HCT116 (cell line): ENCODE results near the gene TFEB. TPM values are rescaled to one million over a fixed set of nuclear protein-coding genes. Genes with fewer than 3 reads are reported as not detected.

ENCODE experiments used
- ATAC-seq: fragments of 200-7000 bp; cut with Tn5 transposase; 2 replicates; pipeline ENCODE4 v1.9.1; 2020; ENCODE audit warnings: mild to moderate bottlenecking, moderate library complexity
- BruUV-seq: library from RNA; stranded (reverse); fragments of 400-500 nt; replicated peaks from 2 replicates; lab custom pipeline; 2021; lab: Mats Ljungman, UMichigan
- CTCF ChIA-PET: fragments of 300-600 bp; sonication (Branson Sonifier 250); formaldehyde crosslinking; loops from one replicate; lab custom pipeline; 2021; ENCODE audit warnings: antibody characterized with exemption; lab: Charles Lee
- POLR2A ChIA-PET: fragments of 300-600, 350-600 bp; sonication (Branson Sonifier 250); formaldehyde crosslinking; loops from one replicate; lab custom pipeline; 2021; ENCODE audit warnings: antibody characterized with exemption; lab: Charles Lee
- RAD21 ChIA-PET, 2 experiments: fragments of 300-600 bp; sonication (Branson Sonifier 250); formaldehyde crosslinking; loops; one replicate each; lab custom pipeline; 2023; ENCODE audit warnings: low total read pairs in 2 of 2; ENCODE audit not compliant: uncharacterized antibody in 2 of 2, unreplicated experiment in 2 of 2, low non-redundant PET in 1 of 2; lab: Charles Lee
- DNase-seq: peaks from one replicate; pipeline ENCODE4 v3.0.0-alpha.2; 2010; ENCODE audit warnings: low read depth, low spot score
- H2AFZ ChIP-seq: fragments of 200-600 bp; shearing (Covaris generic), sonication (generic); 2 replicates; pipeline ENCODE4 v1.6.1; 2017; ENCODE audit warnings: low read depth, mixed run types, mixed read lengths, antibody characterized with exemption, low read length; ENCODE audit not compliant: poor library complexity, severe bottlenecking
- H3K27ac ChIP-seq: 2 replicates; pipeline ENCODE4 v1.5.1; 2012; ENCODE audit warnings: low read depth, low read length
- H3K27me3 ChIP-seq: fragments of 200-600 bp; sonication (generic); 2 replicates; pipeline ENCODE4 v1.6.1; 2016; ENCODE audit warnings: mixed run types, low read length, mixed read lengths; ENCODE audit not compliant: insufficient read depth
- H3K36me3 ChIP-seq, 2 experiments: fragments of 200-500 bp in 1 of 2; fragments of 200-600 bp in 1 of 2; sonication (Bioruptor generic) in 1 of 2; sonication (generic) in 1 of 2; 2 replicates each; pipeline versions ENCODE4 v1.5.1 to v1.6.1; 2014 to 2016; ENCODE audit warnings: low read length in 2 of 2, inconsistent platforms in 1 of 2, mixed read lengths in 1 of 2, mixed run types in 1 of 2; ENCODE audit not compliant: insufficient read depth in 2 of 2, control insufficient read depth in 1 of 2
- H3K4me1 ChIP-seq, 2 experiments: fragments of 200-600 bp in 1 of 2; sonication (generic) in 1 of 2; 2 replicates each; pipeline versions ENCODE4 v1.5.1 to v1.6.1; 2012 to 2017; ENCODE audit warnings: low read length in 2 of 2, inconsistent platforms in 1 of 2, mild to moderate bottlenecking in 1 of 2, mixed read lengths in 1 of 2, mixed run types in 1 of 2, moderate library complexity in 1 of 2; ENCODE audit not compliant: insufficient read depth in 2 of 2, control insufficient read depth in 1 of 2
- H3K4me2 ChIP-seq: fragments of 200-600 bp; sonication (generic); 2 replicates; pipeline ENCODE4 v1.6.1; 2017; ENCODE audit warnings: mixed run types, low read length, mixed read lengths
- H3K4me3 ChIP-seq, 2 experiments: fragments of 200-600 bp in 1 of 2; sonication (generic) in 1 of 2; replicated peaks in 1 of 2; 2 replicates each; pipeline ENCODE4 v1.5.1; 2011 to 2016; ENCODE audit warnings: low read length in 2 of 2, control low read depth in 1 of 2, low read depth in 1 of 2, mild to moderate bottlenecking in 1 of 2, mixed read lengths in 1 of 2, mixed run types in 1 of 2
- H3K79me2 ChIP-seq: fragments of 200-600 bp; sonication (generic); 2 replicates; pipeline ENCODE4 v1.6.1; 2017; ENCODE audit warnings: mild to moderate bottlenecking, mixed run types, low read length, moderate library complexity, mixed read lengths; ENCODE audit not compliant: insufficient read depth
- H3K9ac ChIP-seq: fragments of 200-600 bp; sonication (generic); 2 replicates; pipeline ENCODE4 v1.6.1; 2016; ENCODE audit warnings: low read length, mixed read lengths
- H3K9me2 ChIP-seq: fragments of 200-600 bp; sonication (generic), shearing (Covaris generic); 2 replicates; pipeline ENCODE4 v1.6.1; 2017; ENCODE audit warnings: mixed run types, mild to moderate bottlenecking, moderate library complexity; ENCODE audit not compliant: insufficient read depth
- H3K9me3 ChIP-seq, 2 experiments: fragments of 200-500 bp in 1 of 2; fragments of 200-600 bp in 1 of 2; sonication (Bioruptor generic) in 1 of 2; sonication (generic) in 1 of 2; 2 replicates each; pipeline ENCODE4 v1.6.1; 2014 to 2017; ENCODE audit warnings: low read length in 2 of 2, mixed read lengths in 2 of 2, inconsistent platforms in 1 of 2, low read depth in 1 of 2, mild to moderate bottlenecking in 1 of 2, mixed run types in 1 of 2, moderate library complexity in 1 of 2; ENCODE audit not compliant: control insufficient read depth in 1 of 2, insufficient read depth in 1 of 2
- H4K20me1 ChIP-seq: fragments of 200-600 bp; sonication (generic), shearing (Covaris generic); 2 replicates; pipeline ENCODE4 v1.6.1; 2017; ENCODE audit warnings: mixed run types, mild to moderate bottlenecking, moderate library complexity; ENCODE audit not compliant: insufficient read depth
- ATF3 ChIP-seq: IDR thresholded peaks from 2 replicates; pipeline ENCODE4 v1.6.1; 2012
- CBX3 ChIP-seq: IDR thresholded peaks from 2 replicates; pipeline ENCODE4 v1.6.1; 2012; ENCODE audit warnings: low read depth
- EZH2phosphoT487 ChIP-seq: fragments of 200-600 bp; IDR thresholded peaks from 2 replicates; pipeline ENCODE4 v1.6.1; 2018; ENCODE audit warnings: antibody characterized with exemption, borderline replicate concordance
- JUND ChIP-seq: IDR thresholded peaks from 2 replicates; pipeline ENCODE4 v1.6.1; 2012
- SIN3A ChIP-seq: IDR thresholded peaks from 2 replicates; pipeline ENCODE4 v1.6.1; 2012; ENCODE audit warnings: low read depth
- TCF7L2 ChIP-seq: IDR thresholded peaks from 2 replicates; pipeline ENCODE4 v1.7.0; 2011; ENCODE audit warnings: borderline replicate concordance, inconsistent platforms; ENCODE audit not compliant: insufficient read depth, insufficient read length; ENCODE audit errors: extremely low read depth
- intact Hi-C: fragments of 100-400 bp; cut with micrococcal nuclease; formaldehyde crosslinking; loops from 2 replicates; pipeline ENCODE4 v1.10.0; 2022
- total RNA-seq: library from RNA; stranded (reverse); gene quantifications from one replicate; pipeline ENCODE4 v1.2.1, GENCODE V29; 2021; ENCODE audit not compliant: unreplicated experiment
- TF ChIP-seq, protein P1 (sequence below), 3 experiments: fragments of 200-600 bp in 1 of 3; sonication (generic) in 1 of 3; IDR thresholded peaks in 2 of 3; conservative IDR thresholded peaks in 1 of 3; 2 replicates each; pipeline ENCODE4 v1.5.1; 2012 to 2017; ENCODE audit warnings: low read depth in 2 of 3, low read length in 2 of 3, antibody characterized with exemption in 1 of 3, borderline replicate concordance in 1 of 3, control low read depth in 1 of 3, mild to moderate bottlenecking in 1 of 3, mixed read lengths in 1 of 3, mixed run types in 1 of 3, moderate library complexity in 1 of 3; ENCODE audit not compliant: insufficient read depth in 1 of 3
- TF ChIP-seq, protein P2 (sequence below): IDR thresholded peaks from 2 replicates; pipeline ENCODE4 v1.6.1; 2011; ENCODE audit warnings: mild to moderate bottlenecking, low read length, moderate library complexity; ENCODE audit not compliant: insufficient replicate concordance; ENCODE audit errors: extremely low read depth

The TFEB gene
- total RNA-seq, 1 experiment from 2014 or later, result 4.8 TPM

DNA sequence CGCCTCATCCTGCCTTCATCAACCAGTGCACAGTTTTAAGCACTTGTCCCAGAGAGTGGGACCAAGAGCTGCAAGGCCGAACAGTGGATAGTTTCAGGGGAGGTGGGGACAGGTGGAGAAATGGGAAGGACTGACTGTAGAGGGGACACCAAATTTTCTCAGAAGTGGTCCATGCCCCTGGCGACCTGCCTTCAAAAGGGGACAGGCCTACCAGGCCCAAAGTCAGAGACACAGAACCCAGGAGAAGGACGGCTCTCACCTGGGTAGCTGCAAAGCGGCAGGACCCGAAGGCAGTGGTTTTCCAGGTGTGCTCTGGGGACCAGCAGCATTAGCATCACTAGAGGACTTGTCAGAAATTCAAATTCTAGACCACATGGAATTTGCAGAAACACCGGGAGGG is 5.8 kb downstream of the TFEB start:
- DNase-seq, result no peak
- RAD21 ChIA-PET, result no interaction called here
- H3K9ac ChIP-seq, result no peak overlapping the region
- no peaks in the 10 kb centered on the region for H3K79me2 ChIP-seq
- H3K36me3 ChIP-seq, result no peaks in the 10 kb centered on the region
- no peak overlapping the region for H2AFZ ChIP-seq
- TF ChIP-seq CBX3, result no peak
- TF ChIP-seq SIN3A, result no peak
- no peak for TF ChIP-seq ATF3
- no peak for TF ChIP-seq EZH2phosphoT487
- TF ChIP-seq, protein P1, sequence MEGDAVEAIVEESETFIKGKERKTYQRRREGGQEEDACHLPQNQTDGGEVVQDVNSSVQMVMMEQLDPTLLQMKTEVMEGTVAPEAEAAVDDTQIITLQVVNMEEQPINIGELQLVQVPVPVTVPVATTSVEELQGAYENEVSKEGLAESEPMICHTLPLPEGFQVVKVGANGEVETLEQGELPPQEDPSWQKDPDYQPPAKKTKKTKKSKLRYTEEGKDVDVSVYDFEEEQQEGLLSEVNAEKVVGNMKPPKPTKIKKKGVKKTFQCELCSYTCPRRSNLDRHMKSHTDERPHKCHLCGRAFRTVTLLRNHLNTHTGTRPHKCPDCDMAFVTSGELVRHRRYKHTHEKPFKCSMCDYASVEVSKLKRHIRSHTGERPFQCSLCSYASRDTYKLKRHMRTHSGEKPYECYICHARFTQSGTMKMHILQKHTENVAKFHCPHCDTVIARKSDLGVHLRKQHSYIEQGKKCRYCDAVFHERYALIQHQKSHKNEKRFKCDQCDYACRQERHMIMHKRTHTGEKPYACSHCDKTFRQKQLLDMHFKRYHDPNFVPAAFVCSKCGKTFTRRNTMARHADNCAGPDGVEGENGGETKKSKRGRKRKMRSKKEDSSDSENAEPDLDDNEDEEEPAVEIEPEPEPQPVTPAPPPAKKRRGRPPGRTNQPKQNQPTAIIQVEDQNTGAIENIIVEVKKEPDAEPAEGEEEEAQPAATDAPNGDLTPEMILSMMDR (IDR thresholded peaks at IDR 0.05 in 2 of 3, conservative IDR thresholded peaks at IDR 0.05 in 1 of 3; ENCODE audit: borderline replicate concordance in 1 of 3, insufficient read depth in 1 of 3, low read depth in 2 of 3, low read length in 2 of 3), result no peak
- TF ChIP-seq, protein P2, sequence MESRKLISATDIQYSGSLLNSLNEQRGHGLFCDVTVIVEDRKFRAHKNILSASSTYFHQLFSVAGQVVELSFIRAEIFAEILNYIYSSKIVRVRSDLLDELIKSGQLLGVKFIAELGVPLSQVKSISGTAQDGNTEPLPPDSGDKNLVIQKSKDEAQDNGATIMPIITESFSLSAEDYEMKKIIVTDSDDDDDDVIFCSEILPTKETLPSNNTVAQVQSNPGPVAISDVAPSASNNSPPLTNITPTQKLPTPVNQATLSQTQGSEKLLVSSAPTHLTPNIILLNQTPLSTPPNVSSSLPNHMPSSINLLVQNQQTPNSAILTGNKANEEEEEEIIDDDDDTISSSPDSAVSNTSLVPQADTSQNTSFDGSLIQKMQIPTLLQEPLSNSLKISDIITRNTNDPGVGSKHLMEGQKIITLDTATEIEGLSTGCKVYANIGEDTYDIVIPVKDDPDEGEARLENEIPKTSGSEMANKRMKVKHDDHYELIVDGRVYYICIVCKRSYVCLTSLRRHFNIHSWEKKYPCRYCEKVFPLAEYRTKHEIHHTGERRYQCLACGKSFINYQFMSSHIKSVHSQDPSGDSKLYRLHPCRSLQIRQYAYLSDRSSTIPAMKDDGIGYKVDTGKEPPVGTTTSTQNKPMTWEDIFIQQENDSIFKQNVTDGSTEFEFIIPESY, result no peak
- no peak for TF ChIP-seq JUND
- TF ChIP-seq TCF7L2, result no peak
- TF ChIP-seq, all 23 proteins: peak for 0
- Histone ChIP-seq H3K4me3 (no peak overlapping the region), H3K4me1 (peaks cover 9 to 17% of the 10 kb centered on the region in 2 experiments), H3K4me2 (no peak overlapping the region), H3K9me2 (no peaks in the 10 kb centered on the region), H4K20me1 (no peaks in the 10 kb centered on the region), H3K27me3 (no peaks in the 10 kb centered on the region), H3K27ac (no peak overlapping the region), H3K9me3 (no peaks in the 10 kb centered on the region)
- no TSS peak for BruUV-seq
- CTCF ChIA-PET, result no interaction called here
- intact Hi-C loops, result no loop called here
- POLR2A ChIA-PET, result no interaction called here
- ATAC-seq, result no peak
